Measurements from ENCODE around the gene PITPNM1.

- TF ChIP-seq POLR2A (IDR thresholded peaks at IDR 0.05) (no peak), CTCF (IDR thresholded peaks at IDR 0.05) (no peak)
Observed at GRCh38 chr11:67520856-67521824, 16.0 kb upstream of the PITPNM1 start.
